ENCODE results near the gene KCTD14. TPM values are rescaled to one million over a fixed set of nuclear protein-coding genes. Genes with fewer than 3 reads are reported as not detected.

The KCTD14 gene
- total RNA-seq, 1 donor = 0.45 TPM

- no peak for DNase-seq (ENCODE audit: low read depth)
- no peak for TF ChIP-seq CTCF (IDR thresholded peaks at IDR 0.05; ENCODE audit: insufficient read depth, low read length)
- H3K4me3 ChIP-seq (ENCODE audit: low read depth, low read length) = no peak overlapping the region
Measured at GRCh38 chr11:78066471-78066870, 43.4 kb upstream of the KCTD14 start.

GRCh38 chr11:78065203-78065602 lies 42.1 kb upstream of the KCTD14 start:
- DNase-seq (ENCODE audit: low read depth) = no peak
- no peak for TF ChIP-seq CTCF (IDR thresholded peaks at IDR 0.05; ENCODE audit: insufficient read depth, low read length)
- no peak overlapping the region for H3K4me3 ChIP-seq (ENCODE audit: low read depth, low read length)

GRCh38 chr11:78063440-78064181 lies 40.5 kb upstream of the KCTD14 start, which contains the start of gene THRSP:
THRSP (plus strand) TSS chr11:78063861; CDS start chr11:78063882, 21 bp downstream.
- no peak for DNase-seq (ENCODE audit: low read depth)
- no peak for TF ChIP-seq CTCF (IDR thresholded peaks at IDR 0.05; ENCODE audit: insufficient read depth, low read length)

GRCh38 chr11:78062671-78063070 lies 39.6 kb upstream of the KCTD14 start:
- H3K4me3 ChIP-seq (ENCODE audit: low read depth, low read length) = no peak overlapping the region
- no peak for TF ChIP-seq CTCF (IDR thresholded peaks at IDR 0.05; ENCODE audit: insufficient read depth, low read length)
- no peak for DNase-seq (ENCODE audit: low read depth)

More at GRCh38 chr11:78063440-78064181, 40.5 kb upstream of the KCTD14 start, which contains the start of gene THRSP:
- H3K4me3 ChIP-seq (ENCODE audit: low read depth, low read length) = no peak within 1 kb of the TSS

GRCh38 chr11:78061921-78062311 lies 38.8 kb upstream of the KCTD14 start:
- no peak for DNase-seq (ENCODE audit: low read depth)
- H3K4me3 ChIP-seq (ENCODE audit: low read depth, low read length) = no peak overlapping the region
- TF ChIP-seq CTCF (IDR thresholded peaks at IDR 0.05; ENCODE audit: insufficient read depth, low read length) = no peak

GRCh38 chr11:78061088-78061920 lies 38.2 kb upstream of the KCTD14 start:
- no peak overlapping the region for H3K4me3 ChIP-seq (ENCODE audit: low read depth, low read length)
- no peak for TF ChIP-seq CTCF (IDR thresholded peaks at IDR 0.05; ENCODE audit: insufficient read depth, low read length)
- no peak for DNase-seq (ENCODE audit: low read depth)
